HUDEP-2 (cell line): ENCODE results near the gene NUDT8.
A peak's percentile ranks its signal among the peaks of the same experiment; 100 is the strongest.
"Not testable (repeated sequence)": the region's sequence is repeated elsewhere in the genome, so short reads cannot be mapped to it uniquely, and the experiment has no call there.

Experiments
- DNase-seq, 76 experiments: peaks; one replicate each; lab custom pipeline; 2025; ENCODE audit not compliant: unreplicated experiment in 76 of 76; lab: John Stamatoyannopoulos, UW

Gene NUDT8

GRCh38 chr11:67613960-67614715 is 15.6 kb downstream of the NUDT8 start:
- peak in 45 of 76 experiments; percentile 2 to 65 (median 31) for DNase-seq

DNA sequence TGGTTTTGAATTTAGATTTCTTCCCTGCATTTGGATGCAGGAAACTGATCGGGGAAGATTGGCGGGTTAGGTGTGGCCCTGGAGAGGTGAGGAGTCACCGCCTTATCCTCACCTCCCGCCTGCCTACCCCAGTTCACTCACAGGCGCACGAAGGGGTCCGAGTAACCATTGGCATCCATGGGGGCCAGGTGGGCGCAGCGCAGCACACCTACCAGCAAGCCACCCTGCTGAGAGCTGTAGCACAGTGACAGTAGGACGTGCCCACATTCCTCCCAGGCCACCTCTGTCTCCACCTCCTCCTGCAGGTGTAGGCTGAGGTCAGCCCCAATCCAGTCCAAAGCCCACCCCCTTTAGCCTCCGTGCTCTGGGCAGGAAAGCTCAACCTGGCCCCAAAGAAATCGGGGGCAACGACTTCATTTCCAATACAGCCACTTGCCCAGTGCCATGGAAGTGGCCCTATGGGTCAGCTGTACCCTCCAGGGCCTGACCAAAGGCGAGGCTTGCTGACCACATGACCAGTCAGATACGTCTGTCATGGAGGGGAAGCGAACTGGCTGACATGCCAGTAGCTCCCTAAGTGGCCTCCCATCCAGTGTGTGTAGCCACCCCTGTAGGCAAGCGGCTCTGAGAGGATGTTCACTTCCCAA is 16.3 kb downstream of the NUDT8 start:
- no peak for DNase-seq

DNA sequence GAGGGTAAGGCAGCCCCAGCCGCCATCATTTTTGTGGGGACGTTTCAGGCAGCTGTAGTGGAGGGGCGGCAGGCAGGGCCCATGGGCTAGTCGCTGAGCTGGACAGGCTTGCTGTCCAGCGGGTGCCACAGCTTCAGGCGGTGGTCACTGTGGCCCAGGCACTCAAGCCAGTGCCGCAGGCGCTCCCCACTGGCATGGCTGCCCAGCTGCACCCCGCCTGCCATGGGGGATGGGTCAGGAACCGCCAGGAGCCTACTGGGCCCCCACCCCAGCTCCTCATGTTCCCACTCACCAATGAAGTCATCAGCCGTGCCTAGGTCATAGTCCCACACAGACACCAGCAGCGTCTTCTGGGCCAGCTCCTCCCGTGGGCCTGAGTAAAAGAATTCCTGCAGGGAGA is 17.0 kb downstream of the NUDT8 start:
- DNase-seq, result no peak

GRCh38 chr11:67611704-67612587 is 17.8 kb downstream of the NUDT8 start:
- no peak for DNase-seq

GRCh38 chr11:67611165-67611564 is 18.6 kb downstream of the NUDT8 start:
- no peak for DNase-seq

DNA sequence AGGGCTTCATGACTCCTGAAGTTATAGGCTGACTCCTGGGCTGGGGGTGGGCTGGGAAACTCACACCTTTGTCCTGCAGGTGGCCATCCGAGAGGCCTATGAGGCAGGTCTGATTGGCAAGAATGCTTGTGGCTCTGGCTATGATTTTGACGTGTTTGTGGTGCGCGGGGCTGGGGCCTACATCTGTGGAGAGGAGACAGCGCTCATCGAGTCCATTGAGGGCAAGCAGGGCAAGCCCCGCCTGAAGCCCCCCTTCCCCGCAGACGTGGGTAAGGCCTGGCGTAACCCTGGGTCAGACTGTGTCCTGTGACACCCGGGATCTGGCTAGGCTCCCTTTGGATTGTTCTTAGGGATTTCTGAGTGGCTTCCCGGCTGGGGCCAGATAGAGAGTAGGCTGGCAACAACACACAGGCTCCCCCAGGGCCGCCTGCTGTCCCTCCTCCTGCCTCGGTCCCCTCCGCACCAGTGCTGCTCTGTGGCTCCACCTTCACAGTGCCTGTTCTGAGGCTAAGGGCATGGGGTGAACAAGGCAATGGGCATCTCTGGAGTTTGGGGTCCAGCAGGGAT is 19.4 kb downstream of the NUDT8 start:
- no peak for DNase-seq

- DNase-seq, result no peak
Measured at GRCh38 chr11:67609316-67609715, 20.4 kb downstream of the NUDT8 start.

GRCh38 chr11:67608486-67608885 is 21.3 kb downstream of the NUDT8 start:
- no peak for DNase-seq

DNA sequence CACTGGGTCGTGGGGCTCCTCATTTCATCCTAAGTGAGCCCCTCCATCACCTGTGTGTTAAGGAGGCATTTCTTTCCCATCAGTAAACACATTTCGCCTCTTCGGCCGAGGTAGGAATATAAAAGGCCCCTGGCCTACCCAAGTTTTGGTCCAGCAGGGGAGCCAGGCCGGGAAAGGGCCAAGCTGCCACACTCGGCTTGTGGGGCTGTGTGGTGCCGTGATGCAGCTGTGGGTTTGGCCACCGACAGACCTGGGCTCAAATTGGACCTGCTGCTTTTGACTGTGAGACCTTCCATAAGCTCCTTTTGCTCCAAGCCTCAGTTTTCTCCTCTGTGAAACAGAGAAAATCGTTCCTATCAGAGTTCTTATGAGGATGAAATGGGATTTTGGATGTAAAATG is 22.2 kb downstream of the NUDT8 start:
- no peak for DNase-seq

DNA sequence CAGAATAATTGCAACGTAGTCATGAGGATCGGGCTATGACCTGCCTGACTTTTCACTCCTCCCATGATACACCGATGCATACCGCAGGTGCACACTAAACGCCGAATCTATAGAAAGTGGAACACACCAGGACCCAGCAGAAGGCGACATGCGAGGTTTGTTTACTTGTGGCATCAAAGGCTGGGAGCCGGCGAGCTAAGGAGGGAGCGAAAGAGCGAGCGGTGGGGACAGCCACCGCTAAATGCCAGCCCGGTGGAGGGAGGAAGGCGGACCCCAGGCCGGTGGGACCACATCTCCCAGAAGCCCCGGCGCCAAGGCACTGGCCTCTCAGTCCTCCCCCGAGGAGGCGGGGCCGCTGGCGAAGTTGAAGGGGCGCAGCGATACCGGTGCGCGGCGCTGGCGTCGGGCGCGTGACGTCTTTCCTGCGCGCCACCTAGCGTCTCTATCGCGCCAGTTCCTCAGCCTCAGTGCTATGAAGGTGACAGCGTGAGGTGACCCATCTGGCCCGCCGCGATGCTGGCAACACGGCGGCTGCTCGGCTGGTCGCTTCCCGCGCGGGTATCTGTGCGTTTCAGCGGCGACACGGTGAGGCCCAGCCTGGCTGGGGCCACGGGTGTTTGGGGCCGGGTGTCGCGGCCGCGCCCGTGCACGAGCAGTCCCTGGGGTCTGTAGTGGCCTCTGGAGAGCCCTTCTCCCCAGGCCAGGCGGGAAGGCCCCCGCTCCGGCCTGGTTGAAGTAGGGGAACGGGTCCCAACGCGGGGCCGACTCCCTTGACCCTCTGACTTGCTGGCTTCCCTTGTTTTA is 23.0 kb downstream of the NUDT8 start, which contains the start of gene NDUFV1:
NDUFV1 (plus strand) TSS at position 445 of the 804 bp plus-strand sequence; CDS start at position 514, 69 bp downstream.
- peak in 75 of 76 experiments; percentile 28 to 96 (median 89) for DNase-seq

DNA sequence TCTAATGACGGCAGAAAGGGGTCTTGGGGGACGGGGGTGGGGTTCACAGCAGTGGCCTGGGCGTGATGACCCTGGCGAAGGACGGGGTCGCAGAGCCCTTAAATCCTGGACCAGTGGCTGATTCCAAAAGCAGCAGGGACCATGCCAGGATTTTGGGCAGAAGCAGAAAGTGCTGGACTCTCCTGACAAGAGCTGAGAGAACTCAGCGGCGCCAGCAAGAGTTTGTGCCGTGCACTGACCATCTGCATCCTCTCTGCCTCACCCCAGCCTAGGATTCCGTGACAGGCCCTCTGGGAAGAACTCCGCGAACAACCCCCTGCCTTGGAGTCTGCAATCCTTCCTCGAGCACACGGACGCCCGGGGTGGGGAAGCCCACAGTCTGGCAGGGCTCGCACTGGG is 23.6 kb downstream of the NUDT8 start:
- no peak for DNase-seq

GRCh38 chr11:67605231-67606011 is 24.3 kb downstream of the NUDT8 start:
- no peak for DNase-seq

- DNase-seq, result no peak
Measured at GRCh38 chr11:67604815-67605214, 24.9 kb downstream of the NUDT8 start.

GRCh38 chr11:67604119-67604518 is 25.6 kb downstream of the NUDT8 start:
- DNase-seq, result not testable (repeated sequence)

- DNase-seq, result no peak
Measured at GRCh38 chr11:67601098-67601497, 28.6 kb downstream of the NUDT8 start.

- peak in 1 of 76 experiments; percentile 3 for DNase-seq
Measured at GRCh38 chr11:67600324-67601029, 29.3 kb downstream of the NUDT8 start.

DNA sequence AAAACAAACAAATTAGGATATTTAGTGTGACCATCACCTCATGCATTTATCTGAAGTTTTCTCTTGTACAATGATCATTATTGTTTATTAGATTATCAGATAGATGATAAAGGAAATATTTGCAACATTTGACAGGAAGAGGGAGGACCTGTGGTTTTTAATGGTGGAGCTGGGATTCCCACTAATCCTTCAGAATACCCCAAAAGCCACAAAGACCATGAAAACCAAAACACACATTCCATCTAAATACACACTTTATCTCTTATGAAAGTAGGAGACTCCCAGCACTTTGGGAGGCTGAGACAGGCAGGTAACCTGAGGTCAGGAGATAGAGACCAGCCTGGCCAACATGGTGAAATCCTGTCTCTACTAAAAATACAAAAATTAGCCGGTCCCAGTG is 30.6 kb downstream of the NUDT8 start:
- no peak for DNase-seq

DNA sequence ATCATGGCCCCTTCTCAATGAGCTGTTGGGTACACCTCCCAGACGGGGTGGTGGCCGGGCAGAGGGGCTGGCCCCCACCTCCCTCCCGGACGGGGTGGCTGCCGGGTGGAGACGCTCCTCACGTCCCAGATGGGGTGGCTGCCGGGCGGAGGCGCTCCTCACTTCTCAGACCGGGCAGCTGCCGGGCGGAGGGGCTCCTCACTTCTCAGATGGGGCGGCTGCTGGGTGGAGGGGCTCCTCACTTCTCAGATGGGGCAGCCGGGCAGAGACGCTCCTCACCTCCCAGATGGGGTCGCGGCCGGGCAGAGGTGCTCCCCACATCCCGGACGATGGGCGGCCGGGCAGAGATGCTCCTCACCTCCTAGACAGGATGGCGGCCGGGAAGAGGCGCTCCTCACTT is 31.8 kb downstream of the NUDT8 start:
- not testable (repeated sequence) for DNase-seq

- DNase-seq, result not testable (repeated sequence)
Measured at GRCh38 chr11:67597458-67597857, 32.3 kb downstream of the NUDT8 start.
